Measurements from ENCODE around the gene HMGCR.

Gene HMGCR

DNA sequence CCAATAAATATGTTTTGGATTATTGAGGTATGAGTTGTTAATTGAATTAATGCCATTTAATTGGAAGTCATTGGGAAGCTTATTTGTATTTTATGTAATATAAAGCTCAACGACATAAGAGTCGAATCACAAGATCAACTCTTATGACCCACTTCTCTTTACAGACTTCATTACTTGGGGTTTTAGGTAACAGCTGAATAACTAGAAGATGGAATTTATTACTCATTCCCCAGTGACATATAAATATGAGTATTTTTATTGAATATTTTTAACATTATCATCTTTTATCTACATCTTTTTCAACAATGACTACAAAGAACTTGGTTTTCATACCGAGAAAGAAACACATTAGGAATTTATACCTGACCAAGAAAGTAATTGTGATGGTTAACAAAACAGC lies 21.1 kb downstream of the HMGCR start:
- no peaks in the 10 kb centered on the region for H4K20me1 ChIP-seq (ENCODE audit: control insufficient read depth, insufficient read depth, low read depth, low read length)
- H3K9me3 ChIP-seq (ENCODE audit: control insufficient read depth, insufficient read depth, low read length) = no peaks in the 10 kb centered on the region
- no peak overlapping the region for H3K27ac ChIP-seq (ENCODE audit: low read depth, low read length)
- H3K27me3 ChIP-seq (ENCODE audit: control insufficient read depth, low read length) = no peaks in the 10 kb centered on the region
- TF ChIP-seq, protein P1, sequence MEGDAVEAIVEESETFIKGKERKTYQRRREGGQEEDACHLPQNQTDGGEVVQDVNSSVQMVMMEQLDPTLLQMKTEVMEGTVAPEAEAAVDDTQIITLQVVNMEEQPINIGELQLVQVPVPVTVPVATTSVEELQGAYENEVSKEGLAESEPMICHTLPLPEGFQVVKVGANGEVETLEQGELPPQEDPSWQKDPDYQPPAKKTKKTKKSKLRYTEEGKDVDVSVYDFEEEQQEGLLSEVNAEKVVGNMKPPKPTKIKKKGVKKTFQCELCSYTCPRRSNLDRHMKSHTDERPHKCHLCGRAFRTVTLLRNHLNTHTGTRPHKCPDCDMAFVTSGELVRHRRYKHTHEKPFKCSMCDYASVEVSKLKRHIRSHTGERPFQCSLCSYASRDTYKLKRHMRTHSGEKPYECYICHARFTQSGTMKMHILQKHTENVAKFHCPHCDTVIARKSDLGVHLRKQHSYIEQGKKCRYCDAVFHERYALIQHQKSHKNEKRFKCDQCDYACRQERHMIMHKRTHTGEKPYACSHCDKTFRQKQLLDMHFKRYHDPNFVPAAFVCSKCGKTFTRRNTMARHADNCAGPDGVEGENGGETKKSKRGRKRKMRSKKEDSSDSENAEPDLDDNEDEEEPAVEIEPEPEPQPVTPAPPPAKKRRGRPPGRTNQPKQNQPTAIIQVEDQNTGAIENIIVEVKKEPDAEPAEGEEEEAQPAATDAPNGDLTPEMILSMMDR (IDR thresholded peaks at IDR 0.05; ENCODE audit: low read depth, low read length, poor library complexity, severe bottlenecking) = no peak
- TF ChIP-seq EZH2phosphoT487 (IDR thresholded peaks at IDR 0.05; ENCODE audit: borderline replicate concordance, low read length) = no peak
- H3K79me2 ChIP-seq (ENCODE audit: control insufficient read depth, low read length) = no peaks in the 10 kb centered on the region
- no peaks in the 10 kb centered on the region for H3K9me2 ChIP-seq (replicated peaks; ENCODE audit: control insufficient read depth, low read length)
- no peak overlapping the region for H3K4me3 ChIP-seq (ENCODE audit: low read length)
- peaks cover 27% of the 10 kb centered on the region for H3F3A ChIP-seq (ENCODE audit: control insufficient read depth, insufficient read depth)
- no peak overlapping the region for H3K4me2 ChIP-seq (ENCODE audit: low read length)
- H3K36me3 ChIP-seq (ENCODE audit: control insufficient read depth, low read length) = peaks cover 98% of the 10 kb centered on the region
- no peaks in the 10 kb centered on the region for H3K4me1 ChIP-seq (ENCODE audit: control insufficient read depth, low read length)

- Histone ChIP-seq H3K4me1 (ENCODE audit: control insufficient read depth, low read length) (no peaks in the 10 kb centered on the region), H3K9me3 (ENCODE audit: control insufficient read depth, insufficient read depth, low read length) (no peaks in the 10 kb centered on the region), H3K4me3 (ENCODE audit: low read length) (no peak overlapping the region), H3K27ac (ENCODE audit: low read depth, low read length) (no peak overlapping the region), H3F3A (ENCODE audit: control insufficient read depth, insufficient read depth) (peaks cover 33% of the 10 kb centered on the region), H3K4me2 (ENCODE audit: low read length) (no peak overlapping the region), H3K9me2 (replicated peaks; ENCODE audit: control insufficient read depth, low read length) (no peaks in the 10 kb centered on the region), H3K27me3 (ENCODE audit: control insufficient read depth, low read length) (no peaks in the 10 kb centered on the region), H4K20me1 (ENCODE audit: control insufficient read depth, insufficient read depth, low read depth, low read length) (no peaks in the 10 kb centered on the region), H3K79me2 (ENCODE audit: control insufficient read depth, low read length) (no peaks in the 10 kb centered on the region), H3K36me3 (ENCODE audit: control insufficient read depth, low read length) (peaks cover 68% of the 10 kb centered on the region)
- TF ChIP-seq, protein P1 (IDR thresholded peaks at IDR 0.05; ENCODE audit: low read depth, low read length, poor library complexity, severe bottlenecking) = no peak
- no peak for TF ChIP-seq EZH2phosphoT487 (IDR thresholded peaks at IDR 0.05; ENCODE audit: borderline replicate concordance, low read length)
Measured at GRCh38 chr5:75361310-75361709, 24.3 kb downstream of the HMGCR start.

GRCh38 chr5:75362474-75362975 lies 25.5 kb downstream of the HMGCR start:
- TF ChIP-seq, protein P1 (IDR thresholded peaks at IDR 0.05; ENCODE audit: low read depth, low read length, poor library complexity, severe bottlenecking) = no peak
- TF ChIP-seq EZH2phosphoT487 (IDR thresholded peaks at IDR 0.05; ENCODE audit: borderline replicate concordance, low read length) = no peak
- Histone ChIP-seq H3K9me2 (replicated peaks; ENCODE audit: control insufficient read depth, low read length) (no peaks in the 10 kb centered on the region), H4K20me1 (ENCODE audit: control insufficient read depth, insufficient read depth, low read depth, low read length) (no peaks in the 10 kb centered on the region), H3K9me3 (ENCODE audit: control insufficient read depth, insufficient read depth, low read length) (no peaks in the 10 kb centered on the region), H3K4me2 (ENCODE audit: low read length) (no peak overlapping the region), H3F3A (ENCODE audit: control insufficient read depth, insufficient read depth) (peaks cover 34% of the 10 kb centered on the region), H3K27me3 (ENCODE audit: control insufficient read depth, low read length) (no peaks in the 10 kb centered on the region), H3K4me1 (ENCODE audit: control insufficient read depth, low read length) (no peaks in the 10 kb centered on the region), H3K4me3 (ENCODE audit: low read length) (no peak overlapping the region), H3K27ac (ENCODE audit: low read depth, low read length) (no peak overlapping the region), H3K79me2 (ENCODE audit: control insufficient read depth, low read length) (no peaks in the 10 kb centered on the region), H3K36me3 (ENCODE audit: control insufficient read depth, low read length) (peaks cover 55% of the 10 kb centered on the region)

Measured in DOHH2 (cell line).